Panc1 (cell line): ENCODE results near the gene FAM107B. TPM values are rescaled to one million over a fixed set of nuclear protein-coding genes. Genes with fewer than 3 reads are reported as not detected.

ENCODE experiments used
- ATAC-seq: fragments of 200-7000 bp; cut with Tn5 transposase; 2 replicates; pipeline ENCODE4 v1.9.1; 2020; ENCODE audit warnings: mild to moderate bottlenecking, moderate library complexity
- BruUV-seq: library from RNA; stranded (reverse); fragments of 400-500 nt; replicated peaks from 2 replicates; lab custom pipeline; 2021; lab: Mats Ljungman, UMichigan
- CTCF ChIA-PET: fragments of 300-600 bp; sonication (Branson Sonifier 250); formaldehyde crosslinking; loops from one replicate; lab custom pipeline; 2022; ENCODE audit warnings: antibody characterized with exemption; lab: Charles Lee
- POLR2A ChIA-PET: fragments of 300-600 bp; sonication (Branson Sonifier 250); formaldehyde crosslinking; loops from one replicate; lab custom pipeline; 2022; ENCODE audit warnings: antibody characterized with exemption; lab: Charles Lee
- DNase-seq: peaks from one replicate; pipeline ENCODE4 v3.0.0-alpha.2; 2010; ENCODE audit warnings: low read depth, low spot score
- H3K27ac ChIP-seq: 2 replicates; pipeline ENCODE4 v1.5.1; 2011; ENCODE audit warnings: mild to moderate bottlenecking, low read length, inconsistent platforms
- H3K27me3 ChIP-seq: fragments of 200-500 bp; sonication (Bioruptor generic); 2 replicates; pipeline ENCODE4 v1.6.0; 2014; ENCODE audit warnings: low read length, inconsistent platforms; ENCODE audit not compliant: control insufficient read depth, insufficient read depth
- H3K36me3 ChIP-seq: fragments of 200-500 bp; sonication (Bioruptor generic); 2 replicates; pipeline ENCODE4 v1.5.1; 2014; ENCODE audit warnings: inconsistent platforms, mild to moderate bottlenecking, low read length, moderate library complexity; ENCODE audit not compliant: control insufficient read depth, insufficient read depth
- H3K4me1 ChIP-seq: 2 replicates; pipeline ENCODE4 v1.5.1; 2011; ENCODE audit warnings: inconsistent platforms, mild to moderate bottlenecking, low read length, moderate library complexity; ENCODE audit not compliant: control insufficient read depth, insufficient read depth
- H3K4me3 ChIP-seq, 2 experiments: 2 replicates each; pipeline ENCODE4 v1.5.1; 2011 to 2012; ENCODE audit warnings: low read depth in 2 of 2, low read length in 2 of 2, mild to moderate bottlenecking in 2 of 2, inconsistent platforms in 1 of 2, moderate library complexity in 1 of 2
- H3K9me3 ChIP-seq: fragments of 200-500 bp; sonication (Bioruptor generic); 2 replicates; pipeline ENCODE4 v1.5.1; 2014; ENCODE audit warnings: low read depth, mild to moderate bottlenecking, inconsistent platforms, low read length, moderate library complexity; ENCODE audit not compliant: control insufficient read depth, insufficient read depth
- CTCF ChIP-seq: fragments of 450-650 bp; IDR thresholded peaks from 2 replicates; pipeline ENCODE4 v1.5.1; 2017; ENCODE audit warnings: mild to moderate bottlenecking
- POLR2AphosphoS5 ChIP-seq: IDR thresholded peaks from 2 replicates; pipeline ENCODE4 v1.6.1; 2012; ENCODE audit warnings: mild to moderate bottlenecking, low read depth, low read length, moderate library complexity
- SIN3A ChIP-seq: IDR thresholded peaks from 2 replicates; pipeline ENCODE4 v1.6.1; 2012; ENCODE audit warnings: low read depth, mild to moderate bottlenecking, low read length, moderate library complexity, borderline replicate concordance; ENCODE audit not compliant: insufficient read depth
- TCF7L2 ChIP-seq: IDR thresholded peaks from 2 replicates; pipeline ENCODE4 v1.6.1; 2011; ENCODE audit warnings: mild to moderate bottlenecking, low read depth, low read length, inconsistent platforms
- in situ Hi-C: cut with HindIII; loops from 2 replicates; pipeline ENCODE4 v1.10.0; 2016; ENCODE audit warnings: low sequenced_read_pairs, low pct_unique_long_range_greater_than_20kb
- intact Hi-C: fragments of 100-400 bp; cut with micrococcal nuclease; formaldehyde crosslinking; loops from one replicate; pipeline ENCODE4 v1.10.0; 2022; ENCODE audit not compliant: unreplicated experiment
- total RNA-seq: library from RNA; stranded (reverse); gene quantifications from one replicate; pipeline ENCODE4 v1.2.1, GENCODE V29; 2021; ENCODE audit not compliant: unreplicated experiment
- TF ChIP-seq, protein P1 (sequence below), 2 experiments: IDR thresholded peaks; 2 replicates each; pipeline ENCODE4 v1.6.1; 2011 to 2012; ENCODE audit warnings: low read depth in 2 of 2, control low read depth in 1 of 2, low read length in 1 of 2, mild to moderate bottlenecking in 1 of 2, moderate library complexity in 1 of 2; ENCODE audit not compliant: insufficient read depth in 1 of 2

FAM107B gene
- total RNA-seq, 1 experiment from 2014 or later = 13.4 TPM

DNA sequence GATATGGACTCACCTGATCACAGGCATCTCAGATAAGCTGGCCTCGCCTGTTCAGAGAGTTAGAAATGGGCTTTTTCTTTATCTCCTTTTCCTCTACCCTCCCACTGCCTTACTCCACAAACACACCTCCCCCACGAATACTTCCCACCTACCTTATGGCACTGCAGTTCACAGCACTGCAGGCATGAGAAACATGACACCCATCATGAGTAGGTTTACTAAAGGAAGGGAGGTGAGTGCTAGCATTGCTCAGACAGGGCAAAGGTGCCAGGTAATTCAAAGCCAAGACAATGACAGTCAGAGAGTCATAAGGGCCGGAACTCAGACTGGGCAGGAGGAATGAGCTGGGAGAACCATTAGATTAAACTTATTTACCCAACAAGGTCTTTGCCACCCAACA is 220.6 kb downstream of the FAM107B start:
- ChIA-PET POLR2A (no interaction called here), CTCF (no interaction called here)
- Histone ChIP-seq H3K36me3 (no peaks in the 10 kb centered on the region), H3K4me1 (no peaks in the 10 kb centered on the region), H3K9me3 (no peaks in the 10 kb centered on the region), H3K27me3 (no peaks in the 10 kb centered on the region), H3K27ac (no peak overlapping the region), H3K4me3 (no peak overlapping the region)
- no peak for DNase-seq
- BruUV-seq = no TSS peak
- no peak for ATAC-seq
- in situ Hi-C loops = no loop called here
- no peak for TF ChIP-seq SIN3A
- no peak for TF ChIP-seq CTCF
- TF ChIP-seq, protein P1, sequence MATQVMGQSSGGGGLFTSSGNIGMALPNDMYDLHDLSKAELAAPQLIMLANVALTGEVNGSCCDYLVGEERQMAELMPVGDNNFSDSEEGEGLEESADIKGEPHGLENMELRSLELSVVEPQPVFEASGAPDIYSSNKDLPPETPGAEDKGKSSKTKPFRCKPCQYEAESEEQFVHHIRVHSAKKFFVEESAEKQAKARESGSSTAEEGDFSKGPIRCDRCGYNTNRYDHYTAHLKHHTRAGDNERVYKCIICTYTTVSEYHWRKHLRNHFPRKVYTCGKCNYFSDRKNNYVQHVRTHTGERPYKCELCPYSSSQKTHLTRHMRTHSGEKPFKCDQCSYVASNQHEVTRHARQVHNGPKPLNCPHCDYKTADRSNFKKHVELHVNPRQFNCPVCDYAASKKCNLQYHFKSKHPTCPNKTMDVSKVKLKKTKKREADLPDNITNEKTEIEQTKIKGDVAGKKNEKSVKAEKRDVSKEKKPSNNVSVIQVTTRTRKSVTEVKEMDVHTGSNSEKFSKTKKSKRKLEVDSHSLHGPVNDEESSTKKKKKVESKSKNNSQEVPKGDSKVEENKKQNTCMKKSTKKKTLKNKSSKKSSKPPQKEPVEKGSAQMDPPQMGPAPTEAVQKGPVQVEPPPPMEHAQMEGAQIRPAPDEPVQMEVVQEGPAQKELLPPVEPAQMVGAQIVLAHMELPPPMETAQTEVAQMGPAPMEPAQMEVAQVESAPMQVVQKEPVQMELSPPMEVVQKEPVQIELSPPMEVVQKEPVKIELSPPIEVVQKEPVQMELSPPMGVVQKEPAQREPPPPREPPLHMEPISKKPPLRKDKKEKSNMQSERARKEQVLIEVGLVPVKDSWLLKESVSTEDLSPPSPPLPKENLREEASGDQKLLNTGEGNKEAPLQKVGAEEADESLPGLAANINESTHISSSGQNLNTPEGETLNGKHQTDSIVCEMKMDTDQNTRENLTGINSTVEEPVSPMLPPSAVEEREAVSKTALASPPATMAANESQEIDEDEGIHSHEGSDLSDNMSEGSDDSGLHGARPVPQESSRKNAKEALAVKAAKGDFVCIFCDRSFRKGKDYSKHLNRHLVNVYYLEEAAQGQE (IDR thresholded peaks at IDR 0.05; ENCODE audit: insufficient read depth in 1 of 2, low read depth in 2 of 2, low read length in 1 of 2) = no peak
- no peak for TF ChIP-seq POLR2AphosphoS5
- TF ChIP-seq TCF7L2 = no peak
- intact Hi-C loops = no loop called here

GRCh38 chr10:14553448-14553847 is 221.2 kb downstream of the FAM107B start:
- no peak overlapping the region for H3K27ac ChIP-seq
- ChIA-PET CTCF (no interaction called here), POLR2A (no interaction called here)
- H3K4me3 ChIP-seq = no peak overlapping the region
- H3K36me3 ChIP-seq = no peaks in the 10 kb centered on the region
- no peaks in the 10 kb centered on the region for H3K9me3 ChIP-seq
- BruUV-seq = no TSS peak
- no peaks in the 10 kb centered on the region for H3K27me3 ChIP-seq
- ATAC-seq (no peak), DNase-seq (no peak)
- intact Hi-C loops = no loop called here
- in situ Hi-C loops = no loop called here
- no peaks in the 10 kb centered on the region for H3K4me1 ChIP-seq
- TF ChIP-seq, protein P1 (IDR thresholded peaks at IDR 0.05; ENCODE audit: insufficient read depth in 1 of 2, low read depth in 2 of 2, low read length in 1 of 2) = no peak
- TF ChIP-seq POLR2AphosphoS5 (no peak), SIN3A (no peak), TCF7L2 (no peak), CTCF (no peak)
